Left ventricle myocardium inferior (tissue), 1 donor: ENCODE data around the gene CACNB4. TPM values are rescaled to one million over a fixed set of nuclear protein-coding genes. Genes with fewer than 3 reads are reported as not detected.
A peak's percentile ranks its signal among the peaks of the same experiment; 100 is the strongest.
"Not testable (repeated sequence)": the region's sequence is repeated elsewhere in the genome, so short reads cannot be mapped to it uniquely, and the experiment has no call there.

Experiments used
- DNase-seq: peaks from one replicate; pipeline ENCODE4 v3.0.0-alpha.2; 2020
- H3K27ac ChIP-seq: fragments of 200-600 bp; replicated peaks from 2 replicates; pipeline ENCODE4 v1.8.0; 2021
- H3K27me3 ChIP-seq: fragments of 200-600 bp; 2 replicates; pipeline ENCODE4 v1.8.0; 2021; ENCODE audit warnings: low read depth
- H3K36me3 ChIP-seq: fragments of 200-600 bp; 2 replicates; pipeline ENCODE4 v1.8.0; 2021
- H3K4me1 ChIP-seq: fragments of 200-600 bp; 2 replicates; pipeline ENCODE4 v1.8.0; 2021
- H3K4me3 ChIP-seq: fragments of 200-600 bp; 2 replicates; pipeline ENCODE4 v1.8.0; 2021; ENCODE audit warnings: mild to moderate bottlenecking, moderate library complexity
- H3K9me3 ChIP-seq: fragments of 200-600 bp; replicated peaks from 2 replicates; pipeline ENCODE4 v1.8.0; 2021
- CTCF ChIP-seq: fragments of 200-600 bp; IDR thresholded peaks from 2 replicates; pipeline ENCODE4 v1.8.0; 2021; ENCODE audit warnings: antibody characterized with exemption, mild to moderate bottlenecking, borderline replicate concordance
- intact Hi-C: fragments of 100-400 bp; cut with micrococcal nuclease; formaldehyde crosslinking; loops from one replicate; pipeline ENCODE4 v1.11.0; 2022
- total RNA-seq: library from RNA; stranded (reverse); fragmentation: NEBNext Ultra II Directional; extraction: Animal tissue kit (Norgen Biotek cat#: 25700); gene quantifications from one replicate; pipeline ENCODE4 v1.2.1, GENCODE V29; 2021
- donor health status: DM: no; HTN: yes; CAD: no; lungs with severe emphysema.

The CACNB4 gene
- total RNA-seq, 1 donor from 2014 or later: 0.25 TPM

GRCh38 chr2:152036611-152037469 lies 62.0 kb downstream of the CACNB4 start:
- peak; percentile 41 for DNase-seq
- no peak overlapping the region for H3K4me3 ChIP-seq

GRCh38 chr2:152034257-152034801 lies 64.5 kb downstream of the CACNB4 start:
- no peak for DNase-seq
- peaks cover 24% of the 10 kb centered on the region for H3K4me1 ChIP-seq
- no peaks in the 10 kb centered on the region for H3K9me3 ChIP-seq
- intact Hi-C loops: loop anchor here (10.0 kb wide), 2 partner anchors 130 to 590 kb away; no protein-coding TSS in a partner anchor
- H3K27ac ChIP-seq: no peak overlapping the region
- no peak overlapping the region for H3K4me3 ChIP-seq
- H3K27me3 ChIP-seq: no peaks in the 10 kb centered on the region
- TF ChIP-seq CTCF: no peak
- no peaks in the 10 kb centered on the region for H3K36me3 ChIP-seq

More at GRCh38 chr2:152036611-152037469, 62.0 kb downstream of the CACNB4 start:
- no peak overlapping the region for H3K27ac ChIP-seq
- H3K4me1 ChIP-seq: peaks cover 26% of the 10 kb centered on the region
- H3K27me3 ChIP-seq: no peaks in the 10 kb centered on the region
- H3K9me3 ChIP-seq: no peaks in the 10 kb centered on the region
- H3K36me3 ChIP-seq: no peaks in the 10 kb centered on the region
- peak; percentile 85 for TF ChIP-seq CTCF
- intact Hi-C loops: loop anchor here (10.0 kb wide), 2 partner anchors 128 to 588 kb away; no protein-coding TSS in a partner anchor

GRCh38 chr2:152033011-152033925 lies 65.6 kb downstream of the CACNB4 start:
- intact Hi-C loops: loop anchor here (10.0 kb wide), 2 partner anchors 132 to 592 kb away; no protein-coding TSS in a partner anchor
- Histone ChIP-seq H3K27me3 (no peaks in the 10 kb centered on the region), H3K4me3 (no peak overlapping the region), H3K36me3 (no peaks in the 10 kb centered on the region), H3K27ac (no peak overlapping the region), H3K9me3 (no peaks in the 10 kb centered on the region), H3K4me1 (peaks cover 13% of the 10 kb centered on the region)
- TF ChIP-seq CTCF: no peak
- DNase-seq: no peak

GRCh38 chr2:152031747-152032306 lies 67.0 kb downstream of the CACNB4 start:
- H3K4me3 ChIP-seq: no peak overlapping the region
- TF ChIP-seq CTCF: no peak
- no peaks in the 10 kb centered on the region for H3K36me3 ChIP-seq
- H3K4me1 ChIP-seq: no peaks in the 10 kb centered on the region
- intact Hi-C loops: loop anchor here (10.0 kb wide), 2 partner anchors 133 to 593 kb away; no protein-coding TSS in a partner anchor
- no peak overlapping the region for H3K27ac ChIP-seq
- DNase-seq: no peak
- H3K9me3 ChIP-seq: no peaks in the 10 kb centered on the region
- no peaks in the 10 kb centered on the region for H3K27me3 ChIP-seq

GRCh38 chr2:152030596-152031328 lies 68.1 kb downstream of the CACNB4 start:
- intact Hi-C loops: loop anchor here (10.0 kb wide), 2 partner anchors 134 to 594 kb away; no protein-coding TSS in a partner anchor
- not testable (repeated sequence) for DNase-seq

More at GRCh38 chr2:152030596-152031328, 68.1 kb downstream of the CACNB4 start:
- H3K4me3 ChIP-seq, H3K36me3 ChIP-seq, H3K27me3 ChIP-seq, H3K27ac ChIP-seq, H3K9me3 ChIP-seq, H3K4me1 ChIP-seq: not testable (repeated sequence)
